Liver (tissue), 9 donors: Measurements from ENCODE around the gene TMEM114. TPM values are rescaled to one million over a fixed set of nuclear protein-coding genes. Genes with fewer than 3 reads are reported as not detected.

Source experiments
- DNase-seq: peaks from one replicate; pipeline ENCODE4 v3.0.0-alpha.2; 2017; ENCODE audit warnings: low spot score
- H3K27ac ChIP-seq, 2 donors: one replicate each; pipeline ENCODE4 v1.7.0; 2013; ENCODE audit warnings: inconsistent platforms in 2 of 2, low read length in 2 of 2, control low read depth in 1 of 2, low read depth in 1 of 2, mild to moderate bottlenecking in 1 of 2
- H3K27me3 ChIP-seq, 4 donors: one replicate each; pipeline versions ENCODE4 v1.6.1 to v1.7.0; 2013; ENCODE audit warnings: low read length in 3 of 4, inconsistent platforms in 1 of 4, mild to moderate bottlenecking in 1 of 4, moderate library complexity in 1 of 4; ENCODE audit not compliant: control insufficient read depth in 4 of 4, insufficient read depth in 4 of 4
- H3K36me3 ChIP-seq, 4 donors: one replicate each; pipeline versions ENCODE4 v1.6.1 to v1.7.0; 2013; ENCODE audit warnings: low read length in 3 of 4, mild to moderate bottlenecking in 3 of 4, low read depth in 1 of 4, moderate library complexity in 1 of 4; ENCODE audit not compliant: control insufficient read depth in 4 of 4, insufficient read depth in 3 of 4
- H3K4me1 ChIP-seq, 4 donors: one replicate each; pipeline versions ENCODE4 v1.6.1 to v1.7.0; 2013; ENCODE audit warnings: low read length in 3 of 4, mild to moderate bottlenecking in 3 of 4, moderate library complexity in 1 of 4; ENCODE audit not compliant: control insufficient read depth in 4 of 4, insufficient read depth in 4 of 4
- H3K4me3 ChIP-seq, 3 donors: one replicate each; pipeline versions ENCODE4 v1.6.1 to v1.7.0; 2013; ENCODE audit warnings: low read length in 3 of 3, control low read depth in 1 of 3, low read depth in 1 of 3, mild to moderate bottlenecking in 1 of 3
- H3K9ac ChIP-seq, 2 donors: one replicate each; pipeline ENCODE4 v1.7.0; 2013; ENCODE audit warnings: low read length in 2 of 2, mild to moderate bottlenecking in 2 of 2, moderate library complexity in 2 of 2, control low read depth in 1 of 2, low read depth in 1 of 2
- H3K9me3 ChIP-seq, 4 donors: one replicate each; pipeline versions ENCODE4 v1.6.1 to v1.7.0; 2013; ENCODE audit warnings: low read length in 3 of 4; ENCODE audit not compliant: control insufficient read depth in 4 of 4
- EGR1 ChIP-seq, 2 donors: IDR thresholded peaks; 2 replicates each; pipeline ENCODE4 v1.6.1; 2016 to 2018; ENCODE audit warnings: antibody characterized with exemption in 2 of 2, low read depth in 2 of 2
- FOXA1 ChIP-seq: IDR thresholded peaks from 2 replicates; pipeline ENCODE4 v1.6.1; 2016; ENCODE audit warnings: antibody characterized with exemption
- FOXA2 ChIP-seq: IDR thresholded peaks from 2 replicates; pipeline ENCODE4 v1.6.1; 2016; ENCODE audit warnings: antibody characterized with exemption
- HNF4G ChIP-seq: IDR thresholded peaks from 2 replicates; pipeline ENCODE4 v1.6.1; 2016; ENCODE audit warnings: antibody characterized with exemption
- JUND ChIP-seq, 2 donors: IDR thresholded peaks; 2 replicates each; pipeline ENCODE4 v1.6.1; 2016; ENCODE audit warnings: antibody characterized with exemption in 2 of 2
- NR2F2 ChIP-seq: IDR thresholded peaks from 2 replicates; pipeline ENCODE4 v1.6.1; 2016; ENCODE audit warnings: antibody characterized with exemption
- RAD21 ChIP-seq, 2 donors: IDR thresholded peaks; 2 replicates each; pipeline ENCODE4 v1.6.1; 2016; ENCODE audit warnings: antibody characterized with exemption in 2 of 2, mild to moderate bottlenecking in 2 of 2
- RXRA ChIP-seq, 2 donors: IDR thresholded peaks; 2 replicates each; pipeline ENCODE4 v1.6.1; 2017 to 2018; ENCODE audit warnings: antibody characterized with exemption in 2 of 2, mild to moderate bottlenecking in 1 of 2
- SP1 ChIP-seq: IDR thresholded peaks from 2 replicates; pipeline ENCODE4 v1.6.1; 2018; ENCODE audit warnings: antibody characterized with exemption, mild to moderate bottlenecking
- TAF1 ChIP-seq: conservative IDR thresholded peaks from 2 replicates; pipeline ENCODE4 v1.6.1; 2016; ENCODE audit warnings: antibody characterized with exemption, mild to moderate bottlenecking
- YY1 ChIP-seq: IDR thresholded peaks from 2 replicates; pipeline ENCODE4 v1.6.1; 2016; ENCODE audit warnings: antibody characterized with exemption, mild to moderate bottlenecking
- WGBS: extraction: QIAGEN DNeasy Blood & Tissue Kit; methylation state at CpG from one replicate; pipeline ENCODE4 v1.1.7; 2013; 5-methylcytosine and 5-hydroxymethylcytosine counted together
- polyA plus RNA-seq, 2 donors: library from polyadenylated mRNA; stranded (reverse) in 1 of 2; unstranded in 1 of 2; fragments of 200-250 nt in 1 of 2; fragments of >200 nt in 1 of 2; fragmentation: Nextera tagmentation in 1 of 2; extraction: Ambion mirVana in 1 of 2; gene quantifications; one replicate each; pipeline versions ENCODE4 v1.2.1 to v1.2.3, GENCODE V29; 2013 to 2015
- total RNA-seq, 2 donors: library from RNA; depleted of rRNA; stranded (reverse); fragments of >200 nt; gene quantifications; one replicate each; pipeline ENCODE4 v1.2.3, GENCODE V29; 2014
- TF ChIP-seq, protein P1 (sequence below): fragments of 150-350 bp; IDR thresholded peaks from 2 replicates; pipeline ENCODE4 v1.5.1; 2017; ENCODE audit warnings: improper control_type of control experiment, low read depth, low read length; ENCODE audit not compliant: missing input control
- TF ChIP-seq, protein P2 (sequence below): IDR thresholded peaks from 2 replicates; pipeline ENCODE4 v1.6.1; 2016; ENCODE audit warnings: antibody characterized with exemption, mild to moderate bottlenecking
- TF ChIP-seq, protein P3 (sequence below): IDR thresholded peaks from 2 replicates; pipeline ENCODE4 v1.6.1; 2016; ENCODE audit warnings: antibody characterized with exemption
- TF ChIP-seq, protein P4 (sequence below): IDR thresholded peaks from 2 replicates; pipeline ENCODE4 v1.6.1; 2016; ENCODE audit warnings: antibody characterized with exemption
- TF ChIP-seq, protein P5 (sequence below): IDR thresholded peaks from 2 replicates; pipeline ENCODE4 v1.6.1; 2016; ENCODE audit warnings: antibody characterized with exemption
- donor health status: healthy.
- donor health status: healthy.
- donor health status: healthy.
- donor health status: healthy.
- donor health status: healthy.

TMEM114 gene
- total and polyA plus RNA-seq, 4 donors = not detected

DNA sequence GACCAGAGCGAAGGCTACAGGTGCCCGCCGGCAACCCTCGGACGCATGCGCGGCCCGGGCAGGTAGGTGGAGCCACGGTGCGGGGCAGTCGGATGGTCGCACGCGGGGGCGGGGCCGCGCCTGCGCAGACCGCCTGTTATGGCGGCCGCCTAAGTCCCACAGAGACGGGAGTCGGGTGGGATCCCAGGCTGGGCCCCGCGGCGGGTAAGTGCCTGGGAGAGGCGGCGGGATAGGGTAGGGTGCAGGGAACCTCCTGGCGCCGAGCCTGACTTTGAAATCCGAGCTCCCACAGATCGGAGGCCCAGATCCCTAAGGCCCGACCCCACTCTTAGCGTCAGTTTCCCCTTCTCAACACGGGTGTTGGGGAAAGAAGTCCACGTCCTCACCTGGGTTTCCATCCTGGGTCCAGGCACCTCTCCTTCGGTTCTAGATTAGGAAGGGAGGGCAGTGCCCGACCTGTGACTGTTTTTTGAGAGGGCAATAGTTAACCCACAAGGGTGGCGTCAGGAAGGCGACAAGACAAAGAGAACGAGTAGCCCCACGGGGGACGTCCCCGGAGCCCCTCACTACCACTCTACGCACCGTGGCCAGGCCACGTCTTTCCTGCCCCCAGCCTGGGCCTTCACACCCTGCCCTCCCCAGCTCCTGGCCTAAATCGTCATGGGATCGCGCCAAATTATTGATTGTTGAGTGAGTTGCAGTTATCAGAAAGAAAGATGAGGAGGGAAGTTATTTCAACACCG, 31.4 kb upstream of the TMEM114 start, which contains the start of gene METTL22:
TSS of gene METTL22 (plus strand) at position 127 of the 743 bp plus-strand sequence. CDS start 3,968 bp downstream, outside the sequence.
- Histone ChIP-seq H3K9me3 (no peaks in the 10 kb centered on the region), H3K4me1 (peaks cover 0 to 20% (median 8%) of the 10 kb centered on the region in 4 donors), H3K36me3 (peaks cover 0 to 9% (median 5%) of the 10 kb centered on the region in 4 donors), H3K4me3 (peak within 1 kb of the TSS; percentile 75 to 99 (median 97)), H3K27ac (peak within 1 kb of the TSS; percentile 47 to 75), H3K27me3 (no peaks in the 10 kb centered on the region), H3K9ac (peak within 1 kb of the TSS; percentile 85 to 87)
- DNase-seq = peak; percentile 96
- TF ChIP-seq, protein P1, sequence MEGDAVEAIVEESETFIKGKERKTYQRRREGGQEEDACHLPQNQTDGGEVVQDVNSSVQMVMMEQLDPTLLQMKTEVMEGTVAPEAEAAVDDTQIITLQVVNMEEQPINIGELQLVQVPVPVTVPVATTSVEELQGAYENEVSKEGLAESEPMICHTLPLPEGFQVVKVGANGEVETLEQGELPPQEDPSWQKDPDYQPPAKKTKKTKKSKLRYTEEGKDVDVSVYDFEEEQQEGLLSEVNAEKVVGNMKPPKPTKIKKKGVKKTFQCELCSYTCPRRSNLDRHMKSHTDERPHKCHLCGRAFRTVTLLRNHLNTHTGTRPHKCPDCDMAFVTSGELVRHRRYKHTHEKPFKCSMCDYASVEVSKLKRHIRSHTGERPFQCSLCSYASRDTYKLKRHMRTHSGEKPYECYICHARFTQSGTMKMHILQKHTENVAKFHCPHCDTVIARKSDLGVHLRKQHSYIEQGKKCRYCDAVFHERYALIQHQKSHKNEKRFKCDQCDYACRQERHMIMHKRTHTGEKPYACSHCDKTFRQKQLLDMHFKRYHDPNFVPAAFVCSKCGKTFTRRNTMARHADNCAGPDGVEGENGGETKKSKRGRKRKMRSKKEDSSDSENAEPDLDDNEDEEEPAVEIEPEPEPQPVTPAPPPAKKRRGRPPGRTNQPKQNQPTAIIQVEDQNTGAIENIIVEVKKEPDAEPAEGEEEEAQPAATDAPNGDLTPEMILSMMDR = no peak
- TF ChIP-seq RAD21 (IDR thresholded peaks at IDR 0.05) = no peak
- peak; percentile 55 to 58 for TF ChIP-seq EGR1 (IDR thresholded peaks at IDR 0.05; ENCODE audit: low read depth in 2 of 2)
- TF ChIP-seq, protein P2, sequence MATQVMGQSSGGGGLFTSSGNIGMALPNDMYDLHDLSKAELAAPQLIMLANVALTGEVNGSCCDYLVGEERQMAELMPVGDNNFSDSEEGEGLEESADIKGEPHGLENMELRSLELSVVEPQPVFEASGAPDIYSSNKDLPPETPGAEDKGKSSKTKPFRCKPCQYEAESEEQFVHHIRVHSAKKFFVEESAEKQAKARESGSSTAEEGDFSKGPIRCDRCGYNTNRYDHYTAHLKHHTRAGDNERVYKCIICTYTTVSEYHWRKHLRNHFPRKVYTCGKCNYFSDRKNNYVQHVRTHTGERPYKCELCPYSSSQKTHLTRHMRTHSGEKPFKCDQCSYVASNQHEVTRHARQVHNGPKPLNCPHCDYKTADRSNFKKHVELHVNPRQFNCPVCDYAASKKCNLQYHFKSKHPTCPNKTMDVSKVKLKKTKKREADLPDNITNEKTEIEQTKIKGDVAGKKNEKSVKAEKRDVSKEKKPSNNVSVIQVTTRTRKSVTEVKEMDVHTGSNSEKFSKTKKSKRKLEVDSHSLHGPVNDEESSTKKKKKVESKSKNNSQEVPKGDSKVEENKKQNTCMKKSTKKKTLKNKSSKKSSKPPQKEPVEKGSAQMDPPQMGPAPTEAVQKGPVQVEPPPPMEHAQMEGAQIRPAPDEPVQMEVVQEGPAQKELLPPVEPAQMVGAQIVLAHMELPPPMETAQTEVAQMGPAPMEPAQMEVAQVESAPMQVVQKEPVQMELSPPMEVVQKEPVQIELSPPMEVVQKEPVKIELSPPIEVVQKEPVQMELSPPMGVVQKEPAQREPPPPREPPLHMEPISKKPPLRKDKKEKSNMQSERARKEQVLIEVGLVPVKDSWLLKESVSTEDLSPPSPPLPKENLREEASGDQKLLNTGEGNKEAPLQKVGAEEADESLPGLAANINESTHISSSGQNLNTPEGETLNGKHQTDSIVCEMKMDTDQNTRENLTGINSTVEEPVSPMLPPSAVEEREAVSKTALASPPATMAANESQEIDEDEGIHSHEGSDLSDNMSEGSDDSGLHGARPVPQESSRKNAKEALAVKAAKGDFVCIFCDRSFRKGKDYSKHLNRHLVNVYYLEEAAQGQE = no peak
- TF ChIP-seq, protein P3, sequence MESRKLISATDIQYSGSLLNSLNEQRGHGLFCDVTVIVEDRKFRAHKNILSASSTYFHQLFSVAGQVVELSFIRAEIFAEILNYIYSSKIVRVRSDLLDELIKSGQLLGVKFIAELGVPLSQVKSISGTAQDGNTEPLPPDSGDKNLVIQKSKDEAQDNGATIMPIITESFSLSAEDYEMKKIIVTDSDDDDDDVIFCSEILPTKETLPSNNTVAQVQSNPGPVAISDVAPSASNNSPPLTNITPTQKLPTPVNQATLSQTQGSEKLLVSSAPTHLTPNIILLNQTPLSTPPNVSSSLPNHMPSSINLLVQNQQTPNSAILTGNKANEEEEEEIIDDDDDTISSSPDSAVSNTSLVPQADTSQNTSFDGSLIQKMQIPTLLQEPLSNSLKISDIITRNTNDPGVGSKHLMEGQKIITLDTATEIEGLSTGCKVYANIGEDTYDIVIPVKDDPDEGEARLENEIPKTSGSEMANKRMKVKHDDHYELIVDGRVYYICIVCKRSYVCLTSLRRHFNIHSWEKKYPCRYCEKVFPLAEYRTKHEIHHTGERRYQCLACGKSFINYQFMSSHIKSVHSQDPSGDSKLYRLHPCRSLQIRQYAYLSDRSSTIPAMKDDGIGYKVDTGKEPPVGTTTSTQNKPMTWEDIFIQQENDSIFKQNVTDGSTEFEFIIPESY = no peak
- no peak for TF ChIP-seq NR2F2
- peak; percentile 95 for TF ChIP-seq YY1
- no peak for TF ChIP-seq HNF4G
- no peak for TF ChIP-seq RXRA (IDR thresholded peaks at IDR 0.05)
- no peak for TF ChIP-seq FOXA1
- under 1% methylated on average over 51 of the region's 51 CpGs for WGBS

DNA sequence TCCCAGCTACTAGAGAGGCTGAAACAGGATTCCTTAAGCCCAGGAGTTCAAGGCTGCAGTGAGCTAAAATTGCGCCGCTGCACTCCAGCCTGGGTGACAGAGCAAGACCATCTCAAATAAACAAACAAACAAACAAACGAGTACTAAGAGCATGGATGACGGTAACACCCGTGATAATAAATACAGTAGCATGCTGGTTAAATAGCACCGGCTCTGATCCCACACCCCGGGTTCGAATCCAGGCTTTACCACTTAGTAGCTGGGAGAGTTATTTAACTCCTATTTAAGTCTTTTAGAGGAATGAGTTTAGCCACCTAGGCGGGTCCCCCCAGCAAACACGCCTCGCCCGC, 30.9 kb upstream of the TMEM114 start:
- Histone ChIP-seq H3K9me3 (no peaks in the 10 kb centered on the region), H3K27ac (peak overlapping the region in 1 of 2 donors; percentile 47), H3K4me3 (peak overlapping the region; percentile 75 to 99 (median 97)), H3K27me3 (no peaks in the 10 kb centered on the region), H3K36me3 (peaks cover 0 to 8% (median 4%) of the 10 kb centered on the region in 4 donors), H3K9ac (peak overlapping the region in 1 of 2 donors; percentile 85), H3K4me1 (peaks cover 0 to 20% (median 8%) of the 10 kb centered on the region in 4 donors)
- no peak for DNase-seq
- WGBS = 19% methylated on average over 12 of the region's 12 CpGs
- no peak for TF ChIP-seq HNF4G
- no peak for TF ChIP-seq TAF1
- TF ChIP-seq, protein P4, sequence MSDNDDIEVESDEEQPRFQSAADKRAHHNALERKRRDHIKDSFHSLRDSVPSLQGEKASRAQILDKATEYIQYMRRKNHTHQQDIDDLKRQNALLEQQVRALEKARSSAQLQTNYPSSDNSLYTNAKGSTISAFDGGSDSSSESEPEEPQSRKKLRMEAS = no peak
- TF ChIP-seq YY1 = no peak
- no peak for TF ChIP-seq FOXA1
- TF ChIP-seq RAD21 (IDR thresholded peaks at IDR 0.05) = no peak
- TF ChIP-seq JUND (IDR thresholded peaks at IDR 0.05) = no peak
- TF ChIP-seq, protein P2 = no peak
- no peak for TF ChIP-seq NR2F2
- TF ChIP-seq SP1 = no peak
- TF ChIP-seq, protein P5, sequence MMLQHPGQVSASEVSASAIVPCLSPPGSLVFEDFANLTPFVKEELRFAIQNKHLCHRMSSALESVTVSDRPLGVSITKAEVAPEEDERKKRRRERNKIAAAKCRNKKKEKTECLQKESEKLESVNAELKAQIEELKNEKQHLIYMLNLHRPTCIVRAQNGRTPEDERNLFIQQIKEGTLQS = no peak
- TF ChIP-seq, protein P3 = no peak
- TF ChIP-seq FOXA2 = no peak
